Uterus (tissue), 2 donors: Measurements from ENCODE around the gene PSMD8.

Experiments used
- CTCF ChIP-seq, 4 experiments: fragments of 200-600 bp in 2 of 4; fragments of 450-650 bp in 2 of 4; sonication (generic) in 2 of 4; IDR thresholded peaks; one replicate each; pipeline ENCODE4 v1.5.1; 2016 to 2019; ENCODE audit warnings: antibody characterized with exemption in 4 of 4, mild to moderate bottlenecking in 2 of 4, moderate library complexity in 1 of 4
- POLR2A ChIP-seq, 2 donors: fragments of 450-650 bp; IDR thresholded peaks; one replicate each; pipeline ENCODE4 v1.6.1; 2016; ENCODE audit warnings: antibody characterized with exemption in 2 of 2, mild to moderate bottlenecking in 1 of 2, moderate library complexity in 1 of 2

- TF ChIP-seq CTCF (IDR thresholded peaks at IDR 0.05) (no peak), POLR2A (IDR thresholded peaks at IDR 0.05) (no peak)
These were observed 13.4 kb downstream of the PSMD8 start, which contains the start of gene GGN for GRCh38 chr19:38387550-38388348.
